HepG2 (cell line): ENCODE data around the gene DPP6. TPM values are rescaled to one million over a fixed set of nuclear protein-coding genes. Genes with fewer than 3 reads are reported as not detected.

Source experiments
- ATAC-seq: fragments of 200-7000 bp; cut with Tn5 transposase; 3 replicates; pipeline ENCODE4 v1.9.1; 2020; ENCODE audit warnings: mild to moderate bottlenecking, moderate library complexity
- BruUV-seq: library from RNA; stranded (reverse); fragments of 400-500 nt; replicated peaks from 2 replicates; lab custom pipeline; 2021; lab: Mats Ljungman, UMichigan
- CTCF ChIA-PET: fragments of 300-600 bp; formaldehyde crosslinking; extraction: SDS; loops from one replicate; lab custom pipeline; 2021; ENCODE audit warnings: low total read pairs, inconsistent platforms, low intra/inter-chr PET ratio; lab: Yijun Ruan, JAX
- POLR2A ChIA-PET: fragments of 350-600 bp; sonication (Branson Sonifier 250); formaldehyde crosslinking; loops from one replicate; lab custom pipeline; 2020; ENCODE audit warnings: antibody characterized with exemption, inconsistent platforms; lab: Yijun Ruan, JAX
- DNase-seq: peaks from one replicate; pipeline ENCODE4 v3.0.0-alpha.2; 2015; ENCODE audit warnings: low spot score
- FAIRE-seq: peaks from 3 replicates; lab custom pipeline; 2011; peaks lifted over from hg19 to GRCh38; lab: Jason Lieb, UNC
- H2AFZ ChIP-seq: one replicate; pipeline ENCODE4 v1.6.1; 2011; ENCODE audit warnings: low read length, inconsistent platforms
- H3K27ac ChIP-seq: fragments of 300-600 bp; 3 replicates; pipeline ENCODE4 v1.8.0; 2011; ENCODE audit warnings: mixed run types, mild to moderate bottlenecking, mixed read lengths, low read length, inconsistent platforms; ENCODE audit not compliant: insufficient read depth; ENCODE audit errors: extremely low read length
- H3K27me3 ChIP-seq, 2 experiments: fragments of 200-600 bp in 1 of 2; 2 replicates in 1 of 2; 3 replicates in 1 of 2; pipeline versions ENCODE4 v1.6.0 to v1.8.0; 2011; ENCODE audit warnings: low read length in 2 of 2, mild to moderate bottlenecking in 2 of 2, moderate library complexity in 2 of 2, inconsistent platforms in 1 of 2; ENCODE audit not compliant: insufficient read depth in 2 of 2, control insufficient read depth in 1 of 2
- H3K36me3 ChIP-seq, 2 experiments: fragments of 200-600 bp in 1 of 2; replicated peaks in 1 of 2; 2 replicates in 1 of 2; 3 replicates in 1 of 2; pipeline versions ENCODE4 v1.5.1 to v1.8.0; 2011; ENCODE audit warnings: low read length in 2 of 2, inconsistent platforms in 1 of 2; ENCODE audit not compliant: insufficient read depth in 2 of 2, control insufficient read depth in 1 of 2
- H3K4me1 ChIP-seq: 2 replicates; pipeline ENCODE4 v1.5.1; 2012; ENCODE audit warnings: low read length, inconsistent platforms; ENCODE audit not compliant: insufficient read depth
- H3K4me2 ChIP-seq: 2 replicates; pipeline ENCODE4 v1.6.0; 2011; ENCODE audit warnings: low read depth, low read length, inconsistent platforms
- H3K4me3 ChIP-seq, 3 experiments: fragments of 200-600 bp in 1 of 3; sonication (generic), shearing (Covaris generic) in 1 of 3; replicated peaks in 1 of 3; 2 replicates each; pipeline ENCODE4 v1.5.1; 2011 to 2016; ENCODE audit warnings: low read length in 3 of 3, inconsistent platforms in 2 of 3, low read depth in 2 of 3, mild to moderate bottlenecking in 2 of 3, control low read depth in 1 of 3, mixed read lengths in 1 of 3; ENCODE audit not compliant: insufficient read depth in 1 of 3
- H3K79me2 ChIP-seq: one replicate; pipeline ENCODE4 v1.6.1; 2011; ENCODE audit warnings: low read length, inconsistent platforms; ENCODE audit not compliant: insufficient read depth
- H3K9ac ChIP-seq: 2 replicates; pipeline ENCODE4 v1.6.0; 2011; ENCODE audit warnings: mild to moderate bottlenecking, low read depth, low read length, inconsistent platforms; ENCODE audit not compliant: insufficient read depth
- H3K9me3 ChIP-seq: 2 replicates; pipeline ENCODE4 v1.5.1; 2012; ENCODE audit warnings: mild to moderate bottlenecking, low read length
- H4K20me1 ChIP-seq: 2 replicates; pipeline ENCODE4 v1.6.0; 2011; ENCODE audit warnings: inconsistent platforms, mild to moderate bottlenecking, low read length, moderate library complexity; ENCODE audit not compliant: insufficient read depth
- ADNP ChIP-seq: sonication (generic); formaldehyde crosslinking; IDR thresholded peaks from 2 replicates; pipeline ENCODE4 v1.4.0; 2020; ENCODE audit warnings: missing genetic modification reagents
- HNRNPUL1 ChIP-seq: fragments of 200-400 bp; formaldehyde crosslinking; IDR thresholded peaks from 2 replicates; pipeline ENCODE4 v1.6.1; 2017; ENCODE audit warnings: low read depth, mild to moderate bottlenecking, low read length, moderate library complexity
- HOMEZ ChIP-seq: IDR thresholded peaks from 2 replicates; pipeline ENCODE4 v1.6.1; 2016; ENCODE audit warnings: low read depth
- KIAA2018 ChIP-seq: sonication (generic); formaldehyde crosslinking; IDR thresholded peaks from 2 replicates; pipeline ENCODE4 v1.5.0; 2020; ENCODE audit warnings: mild to moderate bottlenecking, missing genetic modification reagents, borderline replicate concordance
- KLF15 ChIP-seq: sonication (generic); formaldehyde crosslinking; IDR thresholded peaks from 2 replicates; pipeline ENCODE4 v1.8.1; 2023; ENCODE audit warnings: borderline replicate concordance, mild to moderate bottlenecking, inconsistent platforms, missing genetic modification reagents, mixed read lengths
- ZNF180 ChIP-seq: sonication (generic); formaldehyde crosslinking; IDR thresholded peaks from 2 replicates; pipeline ENCODE4 v1.4.0; 2020; ENCODE audit warnings: low read depth, missing genetic modification reagents, borderline replicate concordance
- ZNF431 ChIP-seq: sonication (generic); formaldehyde crosslinking; IDR thresholded peaks from 2 replicates; pipeline ENCODE4 v1.9.0; 2022; ENCODE audit warnings: missing genetic modification reagents, low read depth, mild to moderate bottlenecking, borderline replicate concordance
- ZNF432 ChIP-seq: sonication (generic); formaldehyde crosslinking; IDR thresholded peaks from 2 replicates; pipeline ENCODE4 v1.5.0; 2020; ENCODE audit warnings: missing genetic modification reagents, mild to moderate bottlenecking, borderline replicate concordance
- WGBS: methylation state at CpG from one replicate; pipeline ENCODE4 v1.1.6; 2017; ENCODE audit warnings: low lambda C conversion rate; 5-methylcytosine and 5-hydroxymethylcytosine counted together
- in situ Hi-C: cut with HindIII; loops from 2 replicates; pipeline ENCODE4 v1.10.0; 2017; ENCODE audit warnings: low pct_unique_long_range_greater_than_20kb; ENCODE audit not compliant: extremely low pct_ligation_motif_present
- intact Hi-C: fragments of 100-400 bp; cut with micrococcal nuclease; formaldehyde crosslinking; loops from one replicate; pipeline ENCODE4 v1.10.0; 2022; ENCODE audit not compliant: unreplicated experiment
- polyA plus RNA-seq, 8 experiments: library from polyadenylated mRNA; depleted of rRNA in 3 of 8; stranded (reverse) in 7 of 8; unstranded in 1 of 8; fragments of >200 nt; fragmentation: Illumina TruSeq in 4 of 8; extraction: Trizol in 4 of 8; gene quantifications; 2 replicates each; pipeline versions ENCODE4 v1.2.1 to v1.2.3, GENCODE V29; 2011 to 2016; ENCODE audit warnings: low read depth in 4 of 8, missing spikeins in 1 of 8, mixed read lengths in 1 of 8; ENCODE audit not compliant: insufficient read depth in 1 of 8
- total RNA-seq, 5 experiments: library from RNA; depleted of rRNA; stranded (reverse); fragments of >200 nt; fragmentation: Illumina TruSeq; extraction: Trizol; gene quantifications; 2 replicates each; pipeline ENCODE4 v1.2.3, GENCODE V29; 2016; ENCODE audit warnings: low read depth in 1 of 5

The DPP6 gene
- total and polyA plus RNA-seq, 2 of the 13 experiments (the other 11 are each of a cell fraction or from before 2014, with no cell fraction given): not detected

- no peak for TF ChIP-seq ZNF432
Measured at GRCh38 chr7:154627646-154628290, 575.6 kb downstream of the DPP6 start (continued).

- POLR2A ChIA-PET: no interaction called here
- in situ Hi-C loops: no loop called here
- CTCF ChIA-PET: no interaction called here
Measured at GRCh38 chr7:154628556-154628955, 576.4 kb downstream of the DPP6 start.

More at GRCh38 chr7:154628556-154628955, 576.4 kb downstream of the DPP6 start:
- FAIRE-seq (no peak), DNase-seq (no peak), ATAC-seq (no peak)
- Histone ChIP-seq H3K27me3 (peaks cover 0 to 16% of the 10 kb centered on the region in 2 experiments; a peak in 2 of 5 replicates), H3K9ac (no peak overlapping the region), H3K36me3 (no peaks in the 10 kb centered on the region), H4K20me1 (no peaks in the 10 kb centered on the region), H3K79me2 (no peaks in the 10 kb centered on the region), H3K4me3 (no peak overlapping the region), H3K4me2 (no peak overlapping the region), H2AFZ (no peak overlapping the region), H3K9me3 (no peaks in the 10 kb centered on the region), H3K27ac (no peak overlapping the region), H3K4me1 (no peaks in the 10 kb centered on the region)
- intact Hi-C loops: loop anchor here (5.0 kb wide), 1 partner anchor 201 kb away; no protein-coding TSS in a partner anchor
- WGBS: 0% methylated on average over 7 of the region's 7 CpGs
- no TSS peak for BruUV-seq
- no peak for TF ChIP-seq ZNF180 (CRISPR knock-in tag)
- TF ChIP-seq ADNP (CRISPR knock-in tag): no peak
- TF ChIP-seq KIAA2018: no peak
- no peak for TF ChIP-seq KLF15 (CRISPR knock-in tag)
- TF ChIP-seq HOMEZ: no peak
- TF ChIP-seq ZNF431: no peak
- TF ChIP-seq HNRNPUL1: no peak
